Activated CD8-positive, alpha-beta T cell treated with anti-CD3 and anti-CD28 coated beads, Interleukin-2, amount 10 ng/mL, durations not matched to agents 7 days and 5 days (primary cell): ENCODE results near the gene TRPC6. TPM values are rescaled to one million over a fixed set of nuclear protein-coding genes. Genes with fewer than 3 reads are reported as not detected.

Experiments used
- ATAC-seq: fragments of 150-1000 bp; cut with Tn5 transposase; one replicate; pipeline ENCODE4 v1.10.0; 2021; ENCODE audit warnings: moderate library complexity
- CTCF ChIA-PET: fragments of 350-600 bp; sonication (Branson Sonifier 250); formaldehyde crosslinking; loops from one replicate; lab custom pipeline; 2021; ENCODE audit warnings: antibody characterized with exemption; lab: Charles Lee
- POLR2A ChIA-PET: fragments of 350-600 bp; sonication (Branson Sonifier 250); formaldehyde crosslinking; loops from one replicate; lab custom pipeline; 2021; ENCODE audit warnings: antibody characterized with exemption; lab: Charles Lee
- DNase-seq: peaks from one replicate; pipeline ENCODE4 v3.0.0-alpha.2; 2020
- H3K27ac Mint-ChIP-seq: one replicate; pipeline ENCODE4 v1.8.0; 2021; ENCODE audit warnings: mild to moderate bottlenecking, mixed read lengths
- H3K27me3 Mint-ChIP-seq: one replicate; pipeline ENCODE4 v1.8.0; 2021; ENCODE audit warnings: low read depth, mixed read lengths
- H3K36me3 Mint-ChIP-seq: one replicate; pipeline ENCODE4 v1.8.0; 2021; ENCODE audit warnings: low read depth, mixed read lengths
- H3K4me1 Mint-ChIP-seq: one replicate; pipeline ENCODE4 v1.8.0; 2021; ENCODE audit warnings: low read depth, mixed read lengths
- H3K4me3 Mint-ChIP-seq: one replicate; pipeline ENCODE4 v1.8.0; 2021; ENCODE audit warnings: mild to moderate bottlenecking, mixed read lengths
- H3K9me3 Mint-ChIP-seq: one replicate; pipeline ENCODE4 v1.8.0; 2022; ENCODE audit warnings: mixed read lengths; ENCODE audit not compliant: insufficient read depth
- total RNA-seq, 2 experiments: library from RNA; stranded (reverse); gene quantifications; one replicate each; pipeline ENCODE4 v1.2.3, GENCODE V29; 2021

Gene TRPC6
- total RNA-seq, 2 experiments from 2014 or later = not detected

- H3K27ac Mint-ChIP-seq = no peak overlapping the region
- H3K9me3 Mint-ChIP-seq = no peaks in the 10 kb centered on the region
- no peak for ATAC-seq
- H3K4me1 Mint-ChIP-seq = no peaks in the 10 kb centered on the region
- DNase-seq = no peak
- H3K36me3 Mint-ChIP-seq = no peaks in the 10 kb centered on the region
- H3K27me3 Mint-ChIP-seq = no peaks in the 10 kb centered on the region
- no peak overlapping the region for H3K4me3 Mint-ChIP-seq
- ChIA-PET CTCF (no interaction called here), POLR2A (no interaction called here)
These were observed 72.7 kb downstream of the TRPC6 start for GRCh38 chr11:101511065-101511464.

DNA sequence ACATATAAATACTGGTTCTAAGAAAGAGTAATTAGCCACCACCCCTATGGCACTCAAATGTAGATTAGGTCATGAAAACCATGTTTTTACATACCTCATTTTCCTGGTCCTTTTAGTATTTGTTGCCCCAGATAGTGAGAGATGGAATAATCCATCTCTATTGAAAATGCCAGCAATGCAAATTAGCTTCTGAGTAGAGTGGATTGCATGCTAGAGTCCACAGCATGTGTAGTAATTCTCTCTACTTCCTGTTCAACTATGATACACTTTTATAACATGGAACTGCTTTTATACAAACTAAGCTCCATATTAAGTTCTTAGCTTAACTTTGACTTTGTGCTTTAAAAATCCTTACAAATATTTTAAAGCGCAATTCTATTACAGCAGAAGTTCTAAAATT lies 73.2 kb downstream of the TRPC6 start:
- Mint-ChIP-seq H3K27me3 (no peaks in the 10 kb centered on the region), H3K27ac (no peak overlapping the region), H3K4me1 (no peaks in the 10 kb centered on the region), H3K9me3 (no peaks in the 10 kb centered on the region), H3K36me3 (no peaks in the 10 kb centered on the region), H3K4me3 (no peak overlapping the region)
- POLR2A ChIA-PET = no interaction called here
- ATAC-seq (no peak), DNase-seq (no peak)
- CTCF ChIA-PET = no interaction called here

- ATAC-seq (no peak), DNase-seq (no peak)
- Mint-ChIP-seq H3K27me3 (no peaks in the 10 kb centered on the region), H3K9me3 (no peaks in the 10 kb centered on the region), H3K27ac (no peak overlapping the region), H3K4me3 (no peak overlapping the region), H3K36me3 (no peaks in the 10 kb centered on the region), H3K4me1 (no peaks in the 10 kb centered on the region)
- CTCF ChIA-PET = no interaction called here
- POLR2A ChIA-PET = no interaction called here
These were observed 73.9 kb downstream of the TRPC6 start for GRCh38 chr11:101509922-101510321.

DNA sequence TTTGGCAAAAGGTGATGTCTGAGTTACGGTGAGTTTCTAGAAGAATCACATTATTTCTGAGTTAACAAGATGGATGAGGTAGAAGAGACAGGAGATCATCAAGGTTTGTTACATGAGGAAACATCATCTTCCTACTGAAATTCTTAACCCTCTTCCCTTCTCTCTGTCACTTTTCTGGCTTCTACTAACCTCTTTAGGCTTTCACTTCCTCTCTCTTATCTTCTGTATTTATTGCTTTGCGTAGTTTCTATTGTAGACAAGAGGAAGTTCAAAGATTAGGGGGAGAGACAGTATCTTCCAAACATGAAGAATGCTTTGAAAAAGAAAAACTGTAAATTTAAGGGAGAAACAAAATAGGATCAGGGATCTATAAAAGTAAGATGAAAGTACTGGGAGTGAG lies 75.4 kb downstream of the TRPC6 start:
- no peak for DNase-seq
- Mint-ChIP-seq H3K4me1 (no peaks in the 10 kb centered on the region), H3K4me3 (no peak overlapping the region), H3K36me3 (no peaks in the 10 kb centered on the region), H3K9me3 (no peaks in the 10 kb centered on the region), H3K27ac (no peak overlapping the region), H3K27me3 (no peaks in the 10 kb centered on the region)
- ATAC-seq = no peak
- ChIA-PET POLR2A (no interaction called here), CTCF (no interaction called here)

DNA sequence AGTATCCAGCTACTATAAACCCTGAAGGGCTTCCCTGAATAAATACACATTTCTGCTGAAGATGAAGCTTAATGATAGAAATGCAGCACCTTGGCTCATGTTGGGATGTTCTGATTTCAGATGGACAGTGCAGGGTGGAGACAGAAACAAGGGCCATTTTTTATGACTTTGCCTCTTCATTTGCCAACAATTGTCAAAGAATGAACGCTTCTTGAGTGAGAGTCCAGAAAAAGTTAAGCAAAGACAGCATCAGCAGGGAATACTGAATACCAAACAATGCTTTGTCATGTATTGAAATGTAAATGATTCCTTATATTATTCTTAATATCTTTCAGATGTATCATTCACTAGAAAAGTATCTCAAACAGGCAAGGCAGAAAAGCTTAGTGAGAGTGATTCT lies 84.9 kb downstream of the TRPC6 start:
- CTCF ChIA-PET = no interaction called here
- H3K27me3 Mint-ChIP-seq = no peaks in the 10 kb centered on the region

GRCh38 chr11:101497291-101497690 lies 86.5 kb downstream of the TRPC6 start:
- Mint-ChIP-seq H3K4me3 (no peak overlapping the region), H3K27ac (no peak overlapping the region), H3K4me1 (no peaks in the 10 kb centered on the region), H3K36me3 (no peaks in the 10 kb centered on the region), H3K9me3 (no peaks in the 10 kb centered on the region), H3K27me3 (no peaks in the 10 kb centered on the region)
- DNase-seq = no peak
- POLR2A ChIA-PET = no interaction called here
- CTCF ChIA-PET = no interaction called here
- ATAC-seq = no peak

More for the DNA sequence above, 84.9 kb downstream of the TRPC6 start:
- Mint-ChIP-seq H3K4me3 (no peak overlapping the region), H3K4me1 (no peaks in the 10 kb centered on the region), H3K36me3 (no peaks in the 10 kb centered on the region), H3K27ac (no peak overlapping the region), H3K9me3 (no peaks in the 10 kb centered on the region)
- POLR2A ChIA-PET = no interaction called here
- DNase-seq = no peak
- no peak for ATAC-seq

DNA sequence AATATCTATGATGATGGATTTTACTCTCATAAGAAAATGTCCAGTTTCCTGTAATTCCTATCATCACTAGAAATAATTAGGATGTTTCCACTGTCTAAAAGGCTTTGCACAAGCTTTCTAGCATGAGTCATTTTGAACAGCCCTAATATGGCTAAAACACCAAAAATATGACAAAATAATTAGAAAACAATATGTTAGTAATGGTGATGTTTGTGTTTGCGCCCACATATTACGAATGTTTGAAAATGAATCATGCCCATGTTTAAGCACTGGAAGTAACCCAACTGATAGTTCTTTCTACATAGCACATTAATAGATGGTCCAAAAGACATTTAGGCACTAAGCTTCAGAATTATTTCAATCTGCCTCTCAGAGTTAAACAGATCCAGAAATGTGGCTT lies 96.0 kb downstream of the TRPC6 start:
- no peak for DNase-seq
- H3K27me3 Mint-ChIP-seq = no peaks in the 10 kb centered on the region
- H3K4me1 Mint-ChIP-seq = no peaks in the 10 kb centered on the region
- no peak overlapping the region for H3K4me3 Mint-ChIP-seq
- ChIA-PET POLR2A (no interaction called here), CTCF (no interaction called here)
- no peak overlapping the region for H3K27ac Mint-ChIP-seq
- ATAC-seq = no peak
- H3K9me3 Mint-ChIP-seq = no peaks in the 10 kb centered on the region
- no peaks in the 10 kb centered on the region for H3K36me3 Mint-ChIP-seq

DNA sequence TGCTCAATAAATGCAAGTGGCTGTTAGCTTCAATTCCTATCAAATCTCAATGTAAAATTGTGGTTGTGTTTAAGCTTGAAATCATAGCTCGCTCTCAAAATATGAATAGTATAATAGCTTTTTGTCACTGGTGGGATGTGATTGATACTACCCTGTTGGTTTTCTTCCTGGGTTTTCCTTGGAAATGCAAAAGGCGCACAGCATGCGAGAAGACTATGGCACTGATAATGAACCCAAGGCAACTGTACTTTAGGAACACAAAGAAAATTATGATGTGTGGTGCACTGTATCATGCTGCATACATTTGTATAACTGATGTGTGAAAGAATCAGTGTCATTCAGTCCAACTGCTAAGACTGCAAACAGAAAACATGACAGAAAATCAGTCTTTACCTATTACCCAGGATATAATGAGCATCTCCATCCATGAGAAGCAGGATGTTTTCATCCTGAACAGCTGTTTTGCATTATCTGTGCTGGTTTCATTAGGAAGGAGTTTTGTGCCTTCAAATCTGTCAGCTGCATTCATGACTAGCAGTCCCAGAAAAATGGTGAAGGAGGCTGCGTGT lies 101.2 kb downstream of the TRPC6 start:
- CTCF ChIA-PET = no interaction called here
- Mint-ChIP-seq H3K9me3 (no peaks in the 10 kb centered on the region), H3K4me3 (no peak overlapping the region), H3K36me3 (no peaks in the 10 kb centered on the region), H3K27me3 (no peaks in the 10 kb centered on the region), H3K27ac (no peak overlapping the region), H3K4me1 (no peaks in the 10 kb centered on the region)
- POLR2A ChIA-PET = no interaction called here
- DNase-seq = no peak
- ATAC-seq = no peak

GRCh38 chr11:101478587-101479369 lies 105.0 kb downstream of the TRPC6 start:
- ChIA-PET POLR2A (no interaction called here), CTCF (no interaction called here)
- no peak for ATAC-seq

GRCh38 chr11:101477926-101478325 lies 105.9 kb downstream of the TRPC6 start:
- no peak for ATAC-seq
- POLR2A ChIA-PET = no interaction called here

More at GRCh38 chr11:101478587-101479369, 105.0 kb downstream of the TRPC6 start:
- Mint-ChIP-seq H3K36me3 (no peaks in the 10 kb centered on the region), H3K9me3 (no peaks in the 10 kb centered on the region), H3K4me1 (no peaks in the 10 kb centered on the region), H3K27ac (no peak overlapping the region), H3K4me3 (no peak overlapping the region), H3K27me3 (no peaks in the 10 kb centered on the region)
- no peak for DNase-seq

DNA sequence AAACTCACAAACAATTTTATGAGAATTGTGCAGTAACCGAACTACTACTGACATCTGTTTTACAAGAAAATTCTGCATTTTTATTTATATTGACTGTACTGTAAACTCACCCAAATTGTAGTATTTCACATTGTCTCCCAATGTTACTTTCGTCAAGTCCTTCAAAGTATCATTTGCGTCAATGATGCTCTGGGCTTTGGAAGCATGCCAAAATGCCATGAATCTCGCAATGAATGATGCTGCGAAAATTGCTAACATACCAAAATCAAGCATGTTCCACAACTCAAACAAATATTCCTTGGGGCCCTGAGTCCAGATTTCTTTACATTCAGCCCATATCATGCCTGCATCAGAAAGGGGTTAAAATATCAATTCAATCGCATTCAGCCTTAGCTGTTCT lies 107.6 kb downstream of the TRPC6 start:
- H3K27me3 Mint-ChIP-seq = no peaks in the 10 kb centered on the region
- H3K9me3 Mint-ChIP-seq = no peaks in the 10 kb centered on the region
- no peaks in the 10 kb centered on the region for H3K4me1 Mint-ChIP-seq
- no peak overlapping the region for H3K27ac Mint-ChIP-seq
- H3K4me3 Mint-ChIP-seq = no peak overlapping the region
- ChIA-PET CTCF (no interaction called here), POLR2A (no interaction called here)
- H3K36me3 Mint-ChIP-seq = no peaks in the 10 kb centered on the region
- no peak for ATAC-seq
- no peak for DNase-seq

More at GRCh38 chr11:101477926-101478325, 105.9 kb downstream of the TRPC6 start:
- no peaks in the 10 kb centered on the region for H3K4me1 Mint-ChIP-seq
- H3K9me3 Mint-ChIP-seq = no peaks in the 10 kb centered on the region
- no peak for DNase-seq
- CTCF ChIA-PET = no interaction called here
- no peaks in the 10 kb centered on the region for H3K27me3 Mint-ChIP-seq
- no peak overlapping the region for H3K27ac Mint-ChIP-seq
- no peaks in the 10 kb centered on the region for H3K36me3 Mint-ChIP-seq
- no peak overlapping the region for H3K4me3 Mint-ChIP-seq

DNA sequence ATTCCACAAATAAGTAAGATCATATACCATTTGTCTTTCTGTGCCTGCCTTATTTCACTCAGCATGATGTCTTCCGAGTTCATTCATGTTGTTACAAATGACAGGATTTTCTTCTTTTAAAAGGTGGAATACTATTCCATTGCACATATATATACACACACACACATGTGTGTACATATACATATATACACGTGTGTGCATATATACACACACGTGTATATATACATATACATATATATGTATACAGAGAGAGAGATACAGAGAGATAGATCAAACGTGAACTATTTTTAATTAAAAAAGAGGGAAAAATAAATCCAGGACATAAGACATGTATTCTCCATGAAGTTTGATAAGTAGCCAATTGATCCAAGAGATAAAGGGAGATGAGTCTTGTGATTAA lies 108.1 kb downstream of the TRPC6 start:
- no peaks in the 10 kb centered on the region for H3K27me3 Mint-ChIP-seq
- H3K9me3 Mint-ChIP-seq = no peaks in the 10 kb centered on the region
- no peak for DNase-seq
- POLR2A ChIA-PET = no interaction called here
- H3K4me3 Mint-ChIP-seq = no peak overlapping the region
- no peak overlapping the region for H3K27ac Mint-ChIP-seq
- no peaks in the 10 kb centered on the region for H3K36me3 Mint-ChIP-seq
- CTCF ChIA-PET = no interaction called here
- no peaks in the 10 kb centered on the region for H3K4me1 Mint-ChIP-seq
- no peak for ATAC-seq
